ENCODE results near the gene LARGE1.

GRCh38 chr22:33896575-33897447, 23.5 kb downstream of the LARGE1 start:
- TF ChIP-seq CTCF (IDR thresholded peaks at IDR 0.05), result no peak
- no peak for TF ChIP-seq POLR2A (IDR thresholded peaks at IDR 0.05)
